Liver (tissue), 9 donors: ENCODE data around the gene FAM3B. TPM values are rescaled to one million over a fixed set of nuclear protein-coding genes. Genes with fewer than 3 reads are reported as not detected.

Source experiments
- DNase-seq: peaks from one replicate; pipeline ENCODE4 v3.0.0-alpha.2; 2017; ENCODE audit warnings: low spot score
- H3K27ac ChIP-seq, 2 donors: one replicate each; pipeline ENCODE4 v1.7.0; 2013; ENCODE audit warnings: inconsistent platforms in 2 of 2, low read length in 2 of 2, control low read depth in 1 of 2, low read depth in 1 of 2, mild to moderate bottlenecking in 1 of 2
- H3K27me3 ChIP-seq, 4 donors: one replicate each; pipeline versions ENCODE4 v1.6.1 to v1.7.0; 2013; ENCODE audit warnings: low read length in 3 of 4, inconsistent platforms in 1 of 4, mild to moderate bottlenecking in 1 of 4, moderate library complexity in 1 of 4; ENCODE audit not compliant: control insufficient read depth in 4 of 4, insufficient read depth in 4 of 4
- H3K36me3 ChIP-seq, 4 donors: one replicate each; pipeline versions ENCODE4 v1.6.1 to v1.7.0; 2013; ENCODE audit warnings: low read length in 3 of 4, mild to moderate bottlenecking in 3 of 4, low read depth in 1 of 4, moderate library complexity in 1 of 4; ENCODE audit not compliant: control insufficient read depth in 4 of 4, insufficient read depth in 3 of 4
- H3K4me1 ChIP-seq, 4 donors: one replicate each; pipeline versions ENCODE4 v1.6.1 to v1.7.0; 2013; ENCODE audit warnings: low read length in 3 of 4, mild to moderate bottlenecking in 3 of 4, moderate library complexity in 1 of 4; ENCODE audit not compliant: control insufficient read depth in 4 of 4, insufficient read depth in 4 of 4
- H3K4me3 ChIP-seq, 3 donors: one replicate each; pipeline versions ENCODE4 v1.6.1 to v1.7.0; 2013; ENCODE audit warnings: low read length in 3 of 3, control low read depth in 1 of 3, low read depth in 1 of 3, mild to moderate bottlenecking in 1 of 3
- H3K9ac ChIP-seq, 2 donors: one replicate each; pipeline ENCODE4 v1.7.0; 2013; ENCODE audit warnings: low read length in 2 of 2, mild to moderate bottlenecking in 2 of 2, moderate library complexity in 2 of 2, control low read depth in 1 of 2, low read depth in 1 of 2
- H3K9me3 ChIP-seq, 4 donors: one replicate each; pipeline versions ENCODE4 v1.6.1 to v1.7.0; 2013; ENCODE audit warnings: low read length in 3 of 4; ENCODE audit not compliant: control insufficient read depth in 4 of 4
- ATF3 ChIP-seq: IDR thresholded peaks from 2 replicates; pipeline ENCODE4 v1.6.1; 2016; ENCODE audit warnings: antibody characterized with exemption
- CTCF ChIP-seq: fragments of 150-350 bp; IDR thresholded peaks from 2 replicates; pipeline ENCODE4 v1.5.1; 2017; ENCODE audit warnings: improper control_type of control experiment, low read depth, low read length; ENCODE audit not compliant: missing input control
- EGR1 ChIP-seq, 2 donors: IDR thresholded peaks; 2 replicates each; pipeline ENCODE4 v1.6.1; 2016 to 2018; ENCODE audit warnings: antibody characterized with exemption in 2 of 2, low read depth in 2 of 2
- GABPA ChIP-seq, 2 donors: IDR thresholded peaks in 1 of 2; conservative IDR thresholded peaks in 1 of 2; 2 replicates each; pipeline ENCODE4 v1.6.1; 2016; ENCODE audit warnings: antibody characterized with exemption in 2 of 2, mild to moderate bottlenecking in 1 of 2, moderate library complexity in 1 of 2
- HNF4G ChIP-seq: IDR thresholded peaks from 2 replicates; pipeline ENCODE4 v1.6.1; 2016; ENCODE audit warnings: antibody characterized with exemption
- JUND ChIP-seq, 2 donors: IDR thresholded peaks; 2 replicates each; pipeline ENCODE4 v1.6.1; 2016; ENCODE audit warnings: antibody characterized with exemption in 2 of 2
- RAD21 ChIP-seq, 2 donors: IDR thresholded peaks; 2 replicates each; pipeline ENCODE4 v1.6.1; 2016; ENCODE audit warnings: antibody characterized with exemption in 2 of 2, mild to moderate bottlenecking in 2 of 2
- RXRA ChIP-seq, 2 donors: IDR thresholded peaks; 2 replicates each; pipeline ENCODE4 v1.6.1; 2017 to 2018; ENCODE audit warnings: antibody characterized with exemption in 2 of 2, mild to moderate bottlenecking in 1 of 2
- SP1 ChIP-seq: IDR thresholded peaks from 2 replicates; pipeline ENCODE4 v1.6.1; 2018; ENCODE audit warnings: antibody characterized with exemption, mild to moderate bottlenecking
- TAF1 ChIP-seq: conservative IDR thresholded peaks from 2 replicates; pipeline ENCODE4 v1.6.1; 2016; ENCODE audit warnings: antibody characterized with exemption, mild to moderate bottlenecking
- YY1 ChIP-seq: IDR thresholded peaks from 2 replicates; pipeline ENCODE4 v1.6.1; 2016; ENCODE audit warnings: antibody characterized with exemption, mild to moderate bottlenecking
- WGBS: extraction: QIAGEN DNeasy Blood & Tissue Kit; methylation state at CpG from one replicate; pipeline ENCODE4 v1.1.7; 2013; 5-methylcytosine and 5-hydroxymethylcytosine counted together
- polyA plus RNA-seq, 2 donors: library from polyadenylated mRNA; stranded (reverse) in 1 of 2; unstranded in 1 of 2; fragments of 200-250 nt in 1 of 2; fragments of >200 nt in 1 of 2; fragmentation: Nextera tagmentation in 1 of 2; extraction: Ambion mirVana in 1 of 2; gene quantifications; one replicate each; pipeline versions ENCODE4 v1.2.1 to v1.2.3, GENCODE V29; 2013 to 2015
- total RNA-seq, 2 donors: library from RNA; depleted of rRNA; stranded (reverse); fragments of >200 nt; gene quantifications; one replicate each; pipeline ENCODE4 v1.2.3, GENCODE V29; 2014
- TF ChIP-seq, protein P1 (sequence below): IDR thresholded peaks from 2 replicates; pipeline ENCODE4 v1.6.1; 2016; ENCODE audit warnings: antibody characterized with exemption
- TF ChIP-seq, protein P2 (sequence below): IDR thresholded peaks from 2 replicates; pipeline ENCODE4 v1.6.1; 2016; ENCODE audit warnings: antibody characterized with exemption
- TF ChIP-seq, protein P3 (sequence below): IDR thresholded peaks from 2 replicates; pipeline ENCODE4 v1.6.1; 2016; ENCODE audit warnings: antibody characterized with exemption, mild to moderate bottlenecking
- donor health status: healthy.
- donor health status: healthy.
- donor health status: healthy.
- donor health status: healthy.
- donor health status: healthy.

Gene FAM3B
- total and polyA plus RNA-seq, 4 donors: 0.72 to 18.2 (median 3.4) TPM

GRCh38 chr21:41406340-41406739 lies 89.7 kb downstream of the FAM3B start:
- Histone ChIP-seq H3K4me1 (no peaks in the 10 kb centered on the region), H3K4me3 (no peak overlapping the region), H3K9me3 (no peaks in the 10 kb centered on the region), H3K9ac (no peak overlapping the region), H3K36me3 (peaks cover 0 to 5% (median 1%) of the 10 kb centered on the region in 4 donors), H3K27me3 (no peaks in the 10 kb centered on the region), H3K27ac (no peak overlapping the region)
- 65% methylated on average over 6 of the region's 6 CpGs for WGBS
- DNase-seq: no peak
- no peak for TF ChIP-seq RXRA (IDR thresholded peaks at IDR 0.05)
- TF ChIP-seq CTCF: no peak
- no peak for TF ChIP-seq SP1
- TF ChIP-seq HNF4G: no peak
- no peak for TF ChIP-seq ATF3
- TF ChIP-seq YY1: no peak
- no peak for TF ChIP-seq JUND (IDR thresholded peaks at IDR 0.05)
- TF ChIP-seq, protein P1, sequence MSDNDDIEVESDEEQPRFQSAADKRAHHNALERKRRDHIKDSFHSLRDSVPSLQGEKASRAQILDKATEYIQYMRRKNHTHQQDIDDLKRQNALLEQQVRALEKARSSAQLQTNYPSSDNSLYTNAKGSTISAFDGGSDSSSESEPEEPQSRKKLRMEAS: no peak
- TF ChIP-seq, protein P2, sequence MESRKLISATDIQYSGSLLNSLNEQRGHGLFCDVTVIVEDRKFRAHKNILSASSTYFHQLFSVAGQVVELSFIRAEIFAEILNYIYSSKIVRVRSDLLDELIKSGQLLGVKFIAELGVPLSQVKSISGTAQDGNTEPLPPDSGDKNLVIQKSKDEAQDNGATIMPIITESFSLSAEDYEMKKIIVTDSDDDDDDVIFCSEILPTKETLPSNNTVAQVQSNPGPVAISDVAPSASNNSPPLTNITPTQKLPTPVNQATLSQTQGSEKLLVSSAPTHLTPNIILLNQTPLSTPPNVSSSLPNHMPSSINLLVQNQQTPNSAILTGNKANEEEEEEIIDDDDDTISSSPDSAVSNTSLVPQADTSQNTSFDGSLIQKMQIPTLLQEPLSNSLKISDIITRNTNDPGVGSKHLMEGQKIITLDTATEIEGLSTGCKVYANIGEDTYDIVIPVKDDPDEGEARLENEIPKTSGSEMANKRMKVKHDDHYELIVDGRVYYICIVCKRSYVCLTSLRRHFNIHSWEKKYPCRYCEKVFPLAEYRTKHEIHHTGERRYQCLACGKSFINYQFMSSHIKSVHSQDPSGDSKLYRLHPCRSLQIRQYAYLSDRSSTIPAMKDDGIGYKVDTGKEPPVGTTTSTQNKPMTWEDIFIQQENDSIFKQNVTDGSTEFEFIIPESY: no peak
- TF ChIP-seq TAF1: no peak
- TF ChIP-seq, protein P3, sequence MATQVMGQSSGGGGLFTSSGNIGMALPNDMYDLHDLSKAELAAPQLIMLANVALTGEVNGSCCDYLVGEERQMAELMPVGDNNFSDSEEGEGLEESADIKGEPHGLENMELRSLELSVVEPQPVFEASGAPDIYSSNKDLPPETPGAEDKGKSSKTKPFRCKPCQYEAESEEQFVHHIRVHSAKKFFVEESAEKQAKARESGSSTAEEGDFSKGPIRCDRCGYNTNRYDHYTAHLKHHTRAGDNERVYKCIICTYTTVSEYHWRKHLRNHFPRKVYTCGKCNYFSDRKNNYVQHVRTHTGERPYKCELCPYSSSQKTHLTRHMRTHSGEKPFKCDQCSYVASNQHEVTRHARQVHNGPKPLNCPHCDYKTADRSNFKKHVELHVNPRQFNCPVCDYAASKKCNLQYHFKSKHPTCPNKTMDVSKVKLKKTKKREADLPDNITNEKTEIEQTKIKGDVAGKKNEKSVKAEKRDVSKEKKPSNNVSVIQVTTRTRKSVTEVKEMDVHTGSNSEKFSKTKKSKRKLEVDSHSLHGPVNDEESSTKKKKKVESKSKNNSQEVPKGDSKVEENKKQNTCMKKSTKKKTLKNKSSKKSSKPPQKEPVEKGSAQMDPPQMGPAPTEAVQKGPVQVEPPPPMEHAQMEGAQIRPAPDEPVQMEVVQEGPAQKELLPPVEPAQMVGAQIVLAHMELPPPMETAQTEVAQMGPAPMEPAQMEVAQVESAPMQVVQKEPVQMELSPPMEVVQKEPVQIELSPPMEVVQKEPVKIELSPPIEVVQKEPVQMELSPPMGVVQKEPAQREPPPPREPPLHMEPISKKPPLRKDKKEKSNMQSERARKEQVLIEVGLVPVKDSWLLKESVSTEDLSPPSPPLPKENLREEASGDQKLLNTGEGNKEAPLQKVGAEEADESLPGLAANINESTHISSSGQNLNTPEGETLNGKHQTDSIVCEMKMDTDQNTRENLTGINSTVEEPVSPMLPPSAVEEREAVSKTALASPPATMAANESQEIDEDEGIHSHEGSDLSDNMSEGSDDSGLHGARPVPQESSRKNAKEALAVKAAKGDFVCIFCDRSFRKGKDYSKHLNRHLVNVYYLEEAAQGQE: no peak
- no peak for TF ChIP-seq EGR1 (IDR thresholded peaks at IDR 0.05; ENCODE audit: low read depth in 2 of 2)
- no peak for TF ChIP-seq RAD21 (IDR thresholded peaks at IDR 0.05)
- TF ChIP-seq GABPA (IDR thresholded peaks at IDR 0.05 in 1 of 2, conservative IDR thresholded peaks at IDR 0.05 in 1 of 2): no peak

Other genes starting within 250 kb of the FAM3B start
- 10 to 100 TPM in 1 of 2 donors, 1 to 10 TPM in 1; 6.4 to 16.7 TPM for gene BACE2, start 148.6 kb upstream of the FAM3B start, total RNA-seq
- gene BACE2, start 148.6 kb upstream of the FAM3B start, polyA plus RNA-seq: 1 to 10 TPM; 1.7 to 4.8 TPM
- gene MX2, start 45.2 kb downstream of the FAM3B start, total RNA-seq: 1 to 10 TPM; 2.6 to 4.7 TPM
- 1 to 10 TPM in 1 of 2 donors, under 1 TPM in 1; 0.69 to 1.9 TPM for gene MX2, start 45.2 kb downstream of the FAM3B start, polyA plus RNA-seq
- 10 to 100 TPM; 15.1 to 21.3 TPM for gene MX1, start 109.4 kb downstream of the FAM3B start, total RNA-seq
- gene MX1, start 109.4 kb downstream of the FAM3B start, polyA plus RNA-seq: 10 to 100 TPM; 16.3 to 19.7 TPM
- 10 to 100 TPM in 1 of 2 donors, under 1 TPM in 1; 0.14 to 32.0 TPM for gene TMPRSS2, start 191.4 kb downstream of the FAM3B start, total RNA-seq
- gene TMPRSS2, start 191.4 kb downstream of the FAM3B start, polyA plus RNA-seq: 10 to 100 TPM in 1 of 2 donors, 1 to 10 TPM in 1; 4.6 to 18.2 TPM